Measurements from ENCODE around the gene PKD2. TPM values are rescaled to one million over a fixed set of nuclear protein-coding genes. Genes with fewer than 3 reads are reported as not detected.

The PKD2 gene
- polyA plus RNA-seq (ENCODE audit: insufficient read length in 4 of 4): 10 to 100 TPM; 68.8 to 76.5 (median 72.0) TPM

DNA sequence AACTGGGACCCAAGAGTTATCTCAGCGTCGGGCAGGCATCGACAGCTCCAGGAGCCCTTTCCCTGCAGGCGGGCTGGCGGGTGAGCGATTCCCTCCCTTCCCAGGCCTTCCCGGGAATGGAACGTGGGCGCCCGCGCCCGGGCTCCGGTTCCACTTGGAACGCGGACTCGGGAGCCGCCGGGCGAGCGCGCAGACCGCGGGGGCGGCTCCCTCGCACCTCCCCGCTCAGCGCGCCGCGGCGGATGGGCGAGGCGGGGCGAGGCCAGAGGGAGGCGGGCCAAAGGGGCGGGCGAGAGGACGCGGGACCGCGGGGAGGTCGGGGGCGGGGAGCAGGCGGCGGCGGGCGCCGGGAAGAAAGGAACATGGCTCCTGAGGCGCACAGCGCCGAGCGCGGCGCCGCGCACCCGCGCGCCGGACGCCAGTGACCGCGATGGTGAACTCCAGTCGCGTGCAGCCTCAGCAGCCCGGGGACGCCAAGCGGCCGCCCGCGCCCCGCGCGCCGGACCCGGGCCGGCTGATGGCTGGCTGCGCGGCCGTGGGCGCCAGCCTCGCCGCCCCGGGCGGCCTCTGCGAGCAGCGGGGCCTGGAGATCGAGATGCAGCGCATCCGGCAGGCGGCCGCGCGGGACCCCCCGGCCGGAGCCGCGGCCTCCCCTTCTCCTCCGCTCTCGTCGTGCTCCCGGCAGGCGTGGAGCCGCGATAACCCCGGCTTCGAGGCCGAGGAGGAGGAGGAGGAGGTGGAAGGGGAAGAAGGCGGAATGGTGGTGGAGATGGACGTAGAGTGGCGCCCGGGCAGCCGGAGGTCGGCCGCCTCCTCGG lies at the start of gene PKD2:
Gene PKD2 (plus strand): TSS at position 332 of the 818 bp plus-strand sequence. CDS start 99 bp downstream, at position 431.
- DNase-seq (ENCODE audit: low read depth in 4 of 4, low spot score in 3 of 4): peak in 1 of 4 donors; percentile 67

DNA sequence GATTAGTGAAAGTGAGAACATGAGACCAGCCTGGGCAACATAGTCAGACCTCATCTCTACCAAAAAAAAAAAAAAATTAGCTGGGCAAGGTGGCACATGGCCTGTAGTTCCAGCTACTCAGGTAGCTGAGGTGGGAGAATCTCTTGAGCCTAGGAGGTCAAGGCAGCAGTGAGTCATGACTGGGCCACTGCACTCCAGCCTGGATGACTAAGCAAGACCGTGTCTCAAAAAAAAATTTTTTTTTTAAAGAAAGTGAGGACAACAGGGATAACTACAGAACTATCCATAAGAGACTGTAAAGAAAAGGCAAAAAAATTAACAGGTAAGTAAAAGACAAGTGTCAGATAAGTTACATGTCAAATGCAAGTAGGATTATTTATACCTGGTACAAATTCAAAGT lies 45.4 kb upstream of the PKD2 start:
- DNase-seq (ENCODE audit: low read depth in 4 of 4, low spot score in 3 of 4): no peak

DNA sequence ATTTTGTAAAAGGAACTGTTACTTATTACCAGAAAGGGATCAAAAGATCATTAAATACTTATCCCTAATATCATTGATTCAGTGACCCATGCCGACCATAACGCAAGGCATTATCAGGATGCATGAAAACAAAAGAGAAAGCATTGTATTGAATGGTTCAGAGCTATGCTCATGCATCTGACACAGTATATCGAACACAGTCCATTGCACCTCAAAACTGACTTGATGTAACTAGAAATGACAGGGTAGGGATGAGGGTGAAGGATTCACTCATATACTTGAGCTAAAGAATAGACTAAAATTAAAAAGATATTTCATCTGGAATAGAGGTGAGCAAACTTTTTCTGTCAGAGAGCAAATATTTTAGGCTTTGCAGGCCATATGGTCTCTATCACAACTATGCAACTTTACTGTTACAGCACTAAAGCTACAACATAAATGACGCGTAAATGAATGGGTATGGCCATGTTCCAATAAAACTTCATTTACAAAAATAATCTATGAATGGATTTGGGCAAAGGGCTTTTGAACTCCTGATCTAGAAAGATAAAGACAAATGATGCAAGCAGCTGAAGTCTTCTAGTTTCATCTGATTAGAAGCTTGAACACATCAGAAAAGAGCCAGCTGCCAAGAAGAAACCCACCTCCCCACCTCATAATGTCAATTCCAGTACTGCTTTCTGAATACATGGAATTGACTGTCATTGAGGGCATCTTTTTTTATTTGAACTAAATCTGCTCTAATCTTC lies 44.9 kb upstream of the PKD2 start:
- no peak for DNase-seq (ENCODE audit: low read depth in 4 of 4, low spot score in 3 of 4)

DNA sequence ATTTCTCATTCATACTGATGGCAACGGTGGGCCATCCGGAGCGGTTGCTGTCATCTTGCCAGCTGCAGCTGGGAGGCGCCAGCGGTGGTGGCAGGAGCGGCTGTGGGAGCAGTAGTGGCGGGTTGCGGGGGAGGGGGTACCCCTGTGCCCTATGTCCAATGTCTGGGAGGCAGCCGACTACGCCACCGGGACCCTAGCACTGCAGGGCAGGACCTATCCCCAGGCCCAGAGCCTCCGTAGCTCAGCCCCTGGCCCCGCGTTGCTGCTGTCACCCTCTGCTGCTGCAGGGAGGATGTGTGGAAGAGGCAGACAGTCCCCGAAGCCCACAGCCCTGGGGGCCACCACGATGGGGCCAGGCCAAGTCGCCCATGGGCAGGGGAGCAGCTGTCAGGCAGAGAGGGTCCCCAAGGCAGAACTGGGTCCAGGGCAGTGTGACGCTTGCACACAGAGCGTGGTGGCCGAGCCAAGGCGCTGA lies 41.9 kb upstream of the PKD2 start:
- no peak for DNase-seq (ENCODE audit: low read depth in 4 of 4, low spot score in 3 of 4)

DNA sequence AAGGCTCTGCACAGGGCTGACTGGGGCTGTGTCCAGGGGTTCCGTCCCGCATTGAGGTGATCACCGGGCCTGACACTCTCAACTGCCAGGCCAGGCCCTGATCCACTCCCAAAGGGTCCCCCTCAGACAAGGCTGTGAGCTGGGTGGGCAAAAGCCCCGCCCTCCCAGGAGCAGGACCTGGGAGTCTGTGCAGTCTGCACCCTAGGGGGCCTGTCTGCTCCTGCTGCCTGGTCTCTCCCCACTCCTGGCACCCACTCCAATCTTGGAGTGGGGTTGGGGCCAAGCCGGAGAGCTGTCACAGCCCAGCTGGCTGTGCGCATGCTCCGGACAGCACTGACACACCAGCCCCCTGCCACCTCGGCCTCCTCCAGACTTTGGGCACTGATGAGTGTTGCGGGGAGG lies 41.3 kb upstream of the PKD2 start:
- no peak for DNase-seq (ENCODE audit: low read depth in 4 of 4, low spot score in 3 of 4)

DNA sequence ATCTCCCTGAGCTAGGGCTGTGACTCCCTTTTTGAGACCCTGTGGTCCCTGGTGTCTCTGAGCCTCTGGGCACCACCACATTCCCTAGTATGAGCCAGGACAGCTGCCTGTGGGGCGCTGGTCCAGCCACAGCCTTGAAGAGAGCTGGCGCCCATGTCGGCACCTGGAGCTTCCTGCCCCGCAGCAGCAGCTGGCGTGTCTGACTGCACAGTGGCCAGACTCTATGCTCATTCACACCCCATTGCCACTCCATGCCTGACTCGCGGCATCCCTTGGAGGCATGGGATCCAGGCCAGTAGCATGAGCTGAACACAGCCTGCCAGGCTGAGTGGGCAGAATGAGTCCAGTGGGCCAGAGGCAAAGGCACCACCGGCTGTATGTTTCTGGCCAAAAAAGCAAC lies 40.2 kb upstream of the PKD2 start:
- no peak for DNase-seq (ENCODE audit: low read depth in 4 of 4, low spot score in 3 of 4)

DNA sequence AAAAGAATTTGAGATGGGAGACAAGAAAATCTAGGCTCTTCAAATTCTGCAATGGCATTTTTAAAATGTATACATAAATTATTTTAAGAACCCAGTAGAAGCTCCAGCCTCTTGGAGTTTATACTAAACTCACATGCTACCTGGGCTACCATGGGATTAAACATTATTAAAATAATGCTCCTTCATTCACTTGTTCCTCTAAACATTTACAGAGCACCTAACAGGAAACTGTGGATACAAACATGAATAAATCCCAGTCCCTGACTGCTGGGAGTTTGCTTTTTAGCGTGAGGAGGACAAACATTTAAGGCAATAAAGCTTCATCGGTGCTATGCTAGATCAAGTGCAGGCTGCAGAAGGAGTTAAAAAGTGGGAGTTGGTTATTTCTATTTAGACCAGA lies 37.3 kb upstream of the PKD2 start:
- no peak for DNase-seq (ENCODE audit: low read depth in 4 of 4, low spot score in 3 of 4)

DNA sequence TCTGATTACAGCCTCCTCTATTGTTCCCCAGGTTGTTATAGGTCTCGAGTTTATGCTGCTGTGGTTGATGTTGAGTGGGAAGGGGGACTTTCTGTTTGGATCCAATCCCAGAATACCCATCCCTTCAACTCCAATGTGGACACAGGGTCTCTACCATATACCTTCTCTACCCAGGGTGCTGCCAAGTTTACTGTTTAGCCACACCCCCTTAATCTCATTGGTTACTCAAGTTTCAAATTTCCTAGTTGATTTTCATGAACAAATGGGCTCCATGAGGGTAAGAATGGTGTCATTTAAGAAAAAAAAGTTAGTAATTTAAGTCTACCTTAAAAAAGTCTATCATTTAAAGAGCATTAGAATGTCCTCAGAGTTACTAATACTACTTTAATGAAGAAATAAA lies 35.6 kb upstream of the PKD2 start:
- no peak for DNase-seq (ENCODE audit: low read depth in 4 of 4, low spot score in 3 of 4)

DNA sequence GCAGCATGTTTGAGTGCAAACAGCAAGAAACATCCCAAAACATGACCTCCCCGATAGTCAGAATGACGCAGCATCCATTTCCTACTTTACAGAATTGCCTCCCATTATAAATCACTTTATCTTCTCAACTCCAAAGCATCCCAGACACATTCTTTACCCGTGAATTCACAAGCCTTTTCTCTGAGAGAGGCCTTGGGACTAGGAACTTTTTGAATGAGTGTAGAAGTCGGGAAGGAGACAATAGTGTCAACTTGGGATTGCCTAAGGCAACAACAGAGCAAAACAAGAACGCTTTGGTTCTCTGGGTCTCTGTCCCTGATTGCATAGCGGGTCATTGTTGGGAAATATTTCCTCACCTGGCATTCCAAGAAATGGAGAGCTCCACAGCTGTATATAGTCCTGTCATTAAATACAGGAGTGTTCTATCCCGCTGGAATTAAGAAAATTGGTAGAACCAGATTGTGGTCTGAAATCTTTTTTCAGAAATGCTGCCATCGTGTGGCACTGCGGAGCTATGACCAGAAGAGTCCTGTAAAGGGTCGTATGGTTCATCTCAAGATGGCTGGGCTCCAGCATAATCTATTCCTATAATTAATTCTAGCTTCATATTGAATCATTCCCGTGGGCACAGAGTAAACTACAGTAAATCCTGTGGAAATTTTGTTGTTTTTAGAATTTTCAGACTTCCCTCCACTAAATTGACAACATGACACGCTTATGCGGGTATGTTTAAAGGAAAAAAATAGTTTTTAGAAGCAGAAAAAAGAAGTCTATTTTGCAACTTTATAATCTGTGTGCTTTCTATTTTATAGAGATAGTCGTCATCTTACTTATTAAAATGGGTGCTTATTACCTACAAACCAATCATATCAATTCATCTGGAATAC lies 33.9 kb upstream of the PKD2 start:
- no peak for DNase-seq (ENCODE audit: low read depth in 4 of 4, low spot score in 3 of 4)

DNA sequence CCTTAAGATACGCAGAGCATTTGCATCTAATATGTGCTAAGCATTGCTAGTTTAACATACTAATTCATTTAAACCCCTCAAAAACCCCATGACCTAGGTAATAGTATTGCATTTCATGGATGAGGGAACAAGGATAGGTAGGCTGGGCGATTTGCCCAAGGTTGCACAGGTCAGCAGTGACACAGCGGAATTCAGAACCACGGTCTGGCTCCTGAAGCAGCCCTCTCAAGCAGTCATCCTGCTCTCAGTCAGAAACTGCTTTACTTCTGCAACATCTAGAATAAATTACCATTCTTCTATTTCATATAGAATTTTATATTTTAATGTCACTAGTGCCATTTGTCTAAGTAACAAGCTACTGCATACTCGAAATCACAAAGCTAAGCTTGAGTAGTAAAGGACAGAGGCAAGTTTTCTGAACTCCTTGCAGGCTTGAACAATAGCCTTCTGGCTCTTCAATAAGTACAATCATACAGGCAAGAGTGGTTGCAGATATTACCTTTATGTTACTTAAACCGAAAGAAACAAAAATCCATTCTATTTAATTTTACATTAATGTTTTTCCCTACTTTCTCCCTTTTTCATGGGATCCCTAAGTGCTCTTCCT lies 32.5 kb upstream of the PKD2 start:
- DNase-seq (ENCODE audit: low read depth in 4 of 4, low spot score in 3 of 4): no peak

DNA sequence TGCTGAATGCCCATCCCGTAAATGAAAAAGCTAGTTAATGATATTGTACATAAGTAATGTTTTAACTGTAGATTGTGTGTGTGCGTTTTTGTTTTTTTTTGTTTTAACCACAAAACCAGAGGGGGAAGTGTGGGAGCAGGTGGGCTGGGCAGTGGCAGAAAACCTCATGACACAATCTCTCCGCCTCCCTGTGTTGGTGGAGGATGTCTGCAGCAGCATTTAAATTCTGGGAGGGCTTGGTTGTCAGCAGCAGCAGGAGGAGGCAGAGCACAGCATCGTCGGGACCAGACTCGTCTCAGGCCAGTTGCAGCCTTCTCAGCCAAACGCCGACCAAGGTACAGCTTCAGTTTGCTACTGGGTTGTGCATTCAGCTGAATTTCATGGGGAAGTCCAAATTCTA lies 32.0 kb upstream of the PKD2 start, which contains the start of gene SPP1:
Gene SPP1 (plus strand): TSS at position 249 of the 400 bp plus-strand sequence. CDS start 1,182 bp downstream, outside the sequence.
- no peak for DNase-seq (ENCODE audit: low read depth in 4 of 4, low spot score in 3 of 4)

DNA sequence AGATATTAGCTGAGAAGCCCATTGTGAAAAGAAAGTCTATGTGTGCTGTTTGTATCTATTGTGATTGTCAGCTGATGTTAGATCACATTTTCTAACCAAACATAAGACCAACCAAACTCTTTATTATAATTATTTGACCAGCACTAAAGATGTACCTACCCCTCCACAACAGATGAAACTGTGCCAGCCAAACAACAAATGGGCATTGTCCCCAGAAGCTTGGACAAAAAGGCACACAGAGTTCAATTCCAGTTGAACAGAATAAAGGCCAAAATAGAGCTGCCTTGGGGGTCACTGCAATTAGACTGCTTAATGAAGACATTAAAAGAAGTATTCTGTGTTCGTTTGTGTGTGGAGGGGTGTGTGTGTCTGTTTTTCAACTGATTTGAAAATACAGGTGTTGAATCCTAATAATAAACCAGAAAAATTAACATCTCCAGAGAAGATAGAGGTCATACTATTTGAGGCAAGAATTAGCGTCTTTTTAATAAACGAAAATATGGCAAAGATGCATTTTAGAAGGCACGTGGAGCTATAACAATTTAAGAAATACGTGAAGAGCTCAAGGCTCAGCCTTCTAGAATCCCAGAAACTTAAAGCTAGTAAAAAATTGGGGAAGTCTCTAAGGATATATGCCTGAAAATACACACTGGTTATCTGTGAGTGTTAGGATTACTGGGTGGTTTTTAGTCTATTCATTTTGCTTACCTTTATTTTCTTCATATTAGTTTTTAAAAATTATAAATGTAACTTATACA lies 29.7 kb upstream of the PKD2 start:
- DNase-seq (ENCODE audit: low read depth in 4 of 4, low spot score in 3 of 4): no peak

DNA sequence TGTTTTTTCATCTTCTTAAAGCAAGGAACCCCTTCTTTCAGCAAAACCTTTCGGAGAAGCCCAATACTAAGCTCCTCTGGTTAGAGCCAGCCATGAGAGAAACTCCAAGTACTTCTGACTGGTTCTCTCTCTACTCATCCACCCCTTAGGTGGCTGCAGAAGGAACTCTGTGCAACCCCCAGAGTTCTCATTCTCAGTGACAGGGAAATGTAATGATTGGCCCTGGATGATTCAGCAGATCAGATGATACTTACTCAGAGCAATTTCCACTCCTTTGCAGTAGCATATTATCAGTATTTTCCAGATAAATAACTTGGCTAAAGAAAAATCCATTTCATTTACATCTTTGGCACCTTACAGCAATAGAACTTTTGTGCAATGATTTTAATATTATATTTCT lies 28.8 kb upstream of the PKD2 start:
- DNase-seq (ENCODE audit: low read depth in 4 of 4, low spot score in 3 of 4): no peak

DNA sequence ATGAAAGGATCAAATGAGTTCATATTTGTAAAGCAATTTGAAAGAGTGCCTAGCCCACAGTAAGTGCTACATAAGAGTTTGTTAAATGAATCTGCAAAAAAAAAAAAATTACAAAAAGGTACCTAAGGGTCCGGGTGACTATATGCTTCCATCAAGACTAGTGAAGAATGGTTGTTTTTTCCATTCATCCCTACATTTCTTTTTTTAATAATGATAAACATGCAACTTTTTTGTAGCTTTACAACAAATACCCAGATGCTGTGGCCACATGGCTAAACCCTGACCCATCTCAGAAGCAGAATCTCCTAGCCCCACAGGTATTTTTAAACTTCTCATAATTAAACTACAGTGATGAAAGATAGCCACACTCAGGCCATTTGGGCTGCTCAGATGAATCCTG lies 27.6 kb upstream of the PKD2 start:
- DNase-seq (ENCODE audit: low read depth in 4 of 4, low spot score in 3 of 4): no peak

DNA sequence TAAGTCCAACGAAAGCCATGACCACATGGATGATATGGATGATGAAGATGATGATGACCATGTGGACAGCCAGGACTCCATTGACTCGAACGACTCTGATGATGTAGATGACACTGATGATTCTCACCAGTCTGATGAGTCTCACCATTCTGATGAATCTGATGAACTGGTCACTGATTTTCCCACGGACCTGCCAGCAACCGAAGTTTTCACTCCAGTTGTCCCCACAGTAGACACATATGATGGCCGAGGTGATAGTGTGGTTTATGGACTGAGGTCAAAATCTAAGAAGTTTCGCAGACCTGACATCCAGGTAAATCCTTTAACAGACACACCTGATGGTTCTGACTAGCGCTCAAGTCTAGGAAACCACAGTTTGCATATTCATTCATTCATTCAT lies 25.9 kb upstream of the PKD2 start:
- no peak for DNase-seq (ENCODE audit: low read depth in 4 of 4, low spot score in 3 of 4)

DNA sequence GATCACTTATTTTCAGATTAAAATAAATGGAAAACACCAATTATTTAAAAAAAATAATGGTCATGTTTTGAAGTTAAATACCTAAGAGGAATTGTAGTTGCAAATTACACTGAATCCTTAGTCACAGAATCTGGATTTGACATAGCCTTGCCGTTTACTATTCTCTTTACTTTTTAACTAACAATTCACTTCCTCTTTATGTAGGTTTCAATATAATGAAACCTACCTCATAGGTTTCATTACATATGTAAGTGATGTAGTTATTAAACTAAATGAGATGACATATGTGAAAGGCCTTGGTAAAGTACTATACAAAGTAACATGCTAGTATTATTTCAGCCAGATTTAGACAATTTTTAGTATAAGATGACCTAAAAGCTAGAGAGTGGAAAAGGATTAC lies 25.4 kb upstream of the PKD2 start:
- DNase-seq (ENCODE audit: low read depth in 4 of 4, low spot score in 3 of 4): no peak

DNA sequence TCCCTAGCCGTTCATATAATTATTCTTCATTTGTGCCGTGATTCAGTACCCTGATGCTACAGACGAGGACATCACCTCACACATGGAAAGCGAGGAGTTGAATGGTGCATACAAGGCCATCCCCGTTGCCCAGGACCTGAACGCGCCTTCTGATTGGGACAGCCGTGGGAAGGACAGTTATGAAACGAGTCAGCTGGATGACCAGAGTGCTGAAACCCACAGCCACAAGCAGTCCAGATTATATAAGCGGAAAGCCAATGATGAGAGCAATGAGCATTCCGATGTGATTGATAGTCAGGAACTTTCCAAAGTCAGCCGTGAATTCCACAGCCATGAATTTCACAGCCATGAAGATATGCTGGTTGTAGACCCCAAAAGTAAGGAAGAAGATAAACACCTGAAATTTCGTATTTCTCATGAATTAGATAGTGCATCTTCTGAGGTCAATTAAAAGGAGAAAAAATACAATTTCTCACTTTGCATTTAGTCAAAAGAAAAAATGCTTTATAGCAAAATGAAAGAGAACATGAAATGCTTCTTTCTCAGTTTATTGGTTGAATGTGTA lies 24.9 kb upstream of the PKD2 start:
- DNase-seq (ENCODE audit: low read depth in 4 of 4, low spot score in 3 of 4): no peak

DNA sequence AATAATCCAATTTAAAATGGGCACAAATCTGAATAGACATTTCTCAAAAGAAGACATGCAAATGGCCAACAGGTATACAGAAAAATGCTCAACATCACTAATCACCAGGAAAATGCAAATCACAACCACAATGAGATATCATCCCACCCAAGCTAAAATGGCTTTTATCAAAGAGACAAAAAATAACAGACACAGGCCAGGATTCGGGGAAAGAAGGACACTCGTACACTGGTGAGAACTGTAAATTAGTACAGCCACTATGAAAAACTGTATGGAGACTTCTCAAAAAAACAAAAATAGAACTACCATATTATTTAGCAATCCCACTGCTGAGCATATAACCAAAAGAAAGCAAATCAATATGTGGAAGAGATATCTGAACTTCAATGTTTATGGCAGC lies 23.4 kb upstream of the PKD2 start:
- DNase-seq (ENCODE audit: low read depth in 4 of 4, low spot score in 3 of 4): no peak
